NOMO-1 treated with dmso at 0.1 percent for 144 hours (cell line): ENCODE measurements around the gene CX3CR1.
"Not testable (repeated sequence)": the region's sequence is repeated elsewhere in the genome, so short reads cannot be mapped to it uniquely, and the experiment has no call there.

Experiments used
- DNase-seq: peaks from one replicate; lab custom pipeline; 2025; ENCODE audit not compliant: unreplicated experiment; lab: John Stamatoyannopoulos, UW

CX3CR1 gene

GRCh38 chr3:39268549-39268900 is 11.3 kb downstream of the CX3CR1 start:
- DNase-seq = no peak

- no peak for DNase-seq
These were observed 11.9 kb downstream of the CX3CR1 start for GRCh38 chr3:39267631-39268548.

- no peak for DNase-seq
These were observed 15.8 kb downstream of the CX3CR1 start for GRCh38 chr3:39264053-39264452.

GRCh38 chr3:39263576-39263975 is 16.3 kb downstream of the CX3CR1 start:
- no peak for DNase-seq

GRCh38 chr3:39262846-39263245 is 17.0 kb downstream of the CX3CR1 start:
- no peak for DNase-seq

GRCh38 chr3:39261726-39262125 is 18.1 kb downstream of the CX3CR1 start:
- no peak for DNase-seq

GRCh38 chr3:39260957-39261356 is 18.9 kb downstream of the CX3CR1 start:
- DNase-seq = peak; percentile 92

- DNase-seq = no peak
These were observed 19.5 kb downstream of the CX3CR1 start for GRCh38 chr3:39260318-39260717.

- peak; percentile 96 for DNase-seq
These were observed 24.1 kb downstream of the CX3CR1 start for GRCh38 chr3:39255503-39256325.

- no peak for DNase-seq
These were observed 24.9 kb downstream of the CX3CR1 start for GRCh38 chr3:39254806-39255449.

- DNase-seq = no peak
These were observed 28.3 kb downstream of the CX3CR1 start for GRCh38 chr3:39251576-39251975.

- DNase-seq = peak; percentile 91
These were observed 29.6 kb downstream of the CX3CR1 start for GRCh38 chr3:39250116-39250747.

GRCh38 chr3:39249453-39250115 is 30.3 kb downstream of the CX3CR1 start:
- no peak for DNase-seq

GRCh38 chr3:39241561-39241960 is 38.3 kb downstream of the CX3CR1 start:
- DNase-seq = peak; percentile 51

- DNase-seq = no peak
These were observed 42.8 kb downstream of the CX3CR1 start for GRCh38 chr3:39237027-39237426.

- no peak for DNase-seq
These were observed 45.2 kb downstream of the CX3CR1 start for GRCh38 chr3:39234651-39235050.

- DNase-seq = peak; percentile 47
These were observed 47.0 kb downstream of the CX3CR1 start for GRCh38 chr3:39232859-39233258.

- DNase-seq = no peak
These were observed 49.4 kb downstream of the CX3CR1 start for GRCh38 chr3:39230453-39230852.

- DNase-seq = no peak
These were observed 51.3 kb downstream of the CX3CR1 start for GRCh38 chr3:39228496-39228895.

- DNase-seq = not testable (repeated sequence)
These were observed 52.2 kb downstream of the CX3CR1 start for GRCh38 chr3:39227596-39227995.
